GM12878 (cell line): ENCODE results near the gene PRDM2. TPM values are rescaled to one million over a fixed set of nuclear protein-coding genes. Genes with fewer than 3 reads are reported as not detected.

Source experiments
- ATAC-seq: fragments of 200-7000 bp; cut with Tn5 transposase; 3 replicates; pipeline ENCODE4 v1.9.1; 2020; ENCODE audit warnings: mild to moderate bottlenecking, moderate library complexity
- BruUV-seq: library from RNA; stranded (reverse); fragments of 400-500 nt; replicated peaks from 2 replicates; lab custom pipeline; 2021; lab: Mats Ljungman, UMichigan
- CTCF ChIA-PET: fragments of 300-600 bp; sonication (Branson Sonifier 250); formaldehyde crosslinking; extraction: SDS; loops from one replicate; lab custom pipeline; 2021; ENCODE audit warnings: inconsistent platforms; lab: Yijun Ruan, JAX
- POLR2A ChIA-PET: fragments of 350-600 bp; formaldehyde crosslinking; extraction: SDS; loops from one replicate; lab custom pipeline; 2021; ENCODE audit warnings: inconsistent platforms; lab: Charles Lee
- RAD21 ChIA-PET: fragments of 300-600 bp; sonication (Branson Sonifier 250); formaldehyde crosslinking; loops from one replicate; lab custom pipeline; 2023; ENCODE audit warnings: antibody characterized with exemption; ENCODE audit not compliant: unreplicated experiment; lab: Charles Lee
- SMC1A ChIA-PET: fragments of 300-600 bp; sonication (Branson Sonifier 250); formaldehyde crosslinking; loops from one replicate; lab custom pipeline; 2023; ENCODE audit not compliant: unreplicated experiment, uncharacterized antibody; lab: Charles Lee
- DNase-seq: peaks from one replicate; pipeline ENCODE4 v3.0.0-alpha.2; 2011; ENCODE audit warnings: low read depth, low spot score
- FAIRE-seq: peaks from 3 replicates; lab custom pipeline; 2011; peaks lifted over from hg19 to GRCh38; lab: Jason Lieb, UNC
- H2AFZ ChIP-seq: 2 replicates; pipeline ENCODE4 v1.6.0; 2011; ENCODE audit warnings: low read depth, low read length, control low read depth; ENCODE audit not compliant: control insufficient read depth
- H3K27ac ChIP-seq: 2 replicates; pipeline ENCODE4 v1.5.1; 2011; ENCODE audit warnings: control low read depth; ENCODE audit not compliant: control insufficient read depth, insufficient read depth
- H3K27me3 ChIP-seq, 2 experiments: replicated peaks in 1 of 2; 2 replicates each; pipeline versions ENCODE4 v1.6.0 to v1.6.1; 2011; ENCODE audit warnings: low read length in 1 of 2; ENCODE audit not compliant: control insufficient read depth in 2 of 2, insufficient read depth in 2 of 2
- H3K36me3 ChIP-seq, 2 experiments: 2 replicates each; pipeline ENCODE4 v1.5.1; 2011; ENCODE audit warnings: low read length in 1 of 2; ENCODE audit not compliant: control insufficient read depth in 2 of 2, insufficient read depth in 2 of 2
- H3K4me1 ChIP-seq: 2 replicates; pipeline ENCODE4 v1.6.1; 2011; ENCODE audit warnings: mild to moderate bottlenecking, low read length, moderate library complexity, mixed read lengths; ENCODE audit not compliant: control insufficient read depth, insufficient read depth
- H3K4me2 ChIP-seq: 2 replicates; pipeline ENCODE4 v1.6.0; 2011; ENCODE audit warnings: control low read depth; ENCODE audit not compliant: control insufficient read depth, insufficient read depth
- H3K4me3 ChIP-seq: fragments of 200-600 bp; sonication (generic); 2 replicates; pipeline ENCODE4 v1.5.1; 2016
- H3K79me2 ChIP-seq: 2 replicates; pipeline ENCODE4 v1.6.0; 2011; ENCODE audit warnings: low read length; ENCODE audit not compliant: control insufficient read depth, insufficient read depth
- H3K9ac ChIP-seq: 2 replicates; pipeline ENCODE4 v1.8.0; 2011; ENCODE audit warnings: low read length, control low read depth, mixed read lengths; ENCODE audit not compliant: control insufficient read depth, insufficient read depth
- H3K9me3 ChIP-seq: replicated peaks from 3 replicates; pipeline ENCODE4 v1.5.1; 2011; ENCODE audit warnings: mild to moderate bottlenecking, low read length; ENCODE audit not compliant: control insufficient read depth, insufficient read depth
- H4K20me1 ChIP-seq: 2 replicates; pipeline ENCODE4 v1.6.0; 2011; ENCODE audit not compliant: control insufficient read depth, insufficient read depth
- ATF2 ChIP-seq: IDR thresholded peaks from 2 replicates; pipeline ENCODE4 v1.6.1; 2012; ENCODE audit warnings: low read length, inconsistent platforms
- CBX5 ChIP-seq: sonication (generic); IDR thresholded peaks from 2 replicates; pipeline ENCODE4 v1.6.1; 2016; ENCODE audit warnings: low read depth, moderate library complexity, mild to moderate bottlenecking, inconsistent platforms
- CREM ChIP-seq: IDR thresholded peaks from 2 replicates; pipeline ENCODE4 v1.6.1; 2014; ENCODE audit warnings: antibody characterized with exemption, low read depth
- CUX1 ChIP-seq: IDR thresholded peaks from 2 replicates; pipeline ENCODE4 v1.6.1; 2012; ENCODE audit warnings: improper control_type of control experiment, low read depth, low read length; ENCODE audit not compliant: insufficient replicate concordance
- DPF2 ChIP-seq: fragments of 450-650 bp; IDR thresholded peaks from 2 replicates; pipeline ENCODE4 v1.6.1; 2017; ENCODE audit warnings: mild to moderate bottlenecking
- EED ChIP-seq: sonication (generic); IDR thresholded peaks from 2 replicates; pipeline ENCODE4 v1.6.1; 2016; ENCODE audit warnings: antibody characterized with exemption, low read depth
- EGR1 ChIP-seq, 2 experiments: IDR thresholded peaks; 1 replicate in 1 of 2; 2 replicates in 1 of 2; pipeline ENCODE4 v1.6.1; 2011 to 2012; ENCODE audit warnings: low read depth in 2 of 2, low read length in 2 of 2, borderline replicate concordance in 1 of 2, mild to moderate bottlenecking in 1 of 2, moderate library complexity in 1 of 2
- ESRRA ChIP-seq: IDR thresholded peaks from 2 replicates; pipeline ENCODE4 v1.6.1; 2012; ENCODE audit warnings: mild to moderate bottlenecking, low read length, improper control_type of control experiment
- FOXM1 ChIP-seq: IDR thresholded peaks from 2 replicates; pipeline ENCODE4 v1.6.1; 2012; ENCODE audit warnings: low read depth, mild to moderate bottlenecking, inconsistent platforms, low read length, moderate library complexity
- MTA3 ChIP-seq: IDR thresholded peaks from 2 replicates; pipeline ENCODE4 v1.6.1; 2012; ENCODE audit warnings: low read length, inconsistent platforms, borderline replicate concordance
- NFIC ChIP-seq: IDR thresholded peaks from 2 replicates; pipeline ENCODE4 v1.6.1; 2012; ENCODE audit warnings: low read depth, mild to moderate bottlenecking, inconsistent platforms, low read length, moderate library complexity
- NR2C2 ChIP-seq: IDR thresholded peaks from 2 replicates; pipeline ENCODE4 v1.6.1; 2011; ENCODE audit warnings: borderline replicate concordance, low read depth; ENCODE audit not compliant: control insufficient read depth, insufficient read length
- NR2F1 ChIP-seq: fragments of 450-650 bp; conservative IDR thresholded peaks from 2 replicates; pipeline ENCODE4 v1.6.1; 2017; ENCODE audit warnings: mild to moderate bottlenecking
- RUNX3 ChIP-seq: IDR thresholded peaks from 2 replicates; pipeline ENCODE4 v1.6.1; 2012; ENCODE audit warnings: low read length, inconsistent platforms
- SUZ12 ChIP-seq: fragments of 200-600 bp; sonication (generic); IDR thresholded peaks from one replicate; pipeline ENCODE4 v1.6.1; 2018; ENCODE audit warnings: antibody characterized with exemption, mild to moderate bottlenecking; ENCODE audit not compliant: unreplicated experiment
- ZBED1 ChIP-seq: IDR thresholded peaks from 2 replicates; pipeline ENCODE4 v1.6.1; 2016; ENCODE audit warnings: borderline replicate concordance
- WGBS: methylation state at CpG from one replicate; pipeline ENCODE4 v1.1.6; 2016; ENCODE audit warnings: low lambda C conversion rate; ENCODE audit not compliant: insufficient replicate concordance, insufficient coverage; ENCODE audit errors: missing lambda C conversion rate; 5-methylcytosine and 5-hydroxymethylcytosine counted together
- in situ Hi-C: fragments of 300-500 bp; cut with MboI; formaldehyde crosslinking; loops from 9 replicates; pipeline ENCODE4 v1.14.3; 2018; ENCODE audit warnings: mixed read lengths
- intact Hi-C: fragments of 100-400 bp; cut with micrococcal nuclease; formaldehyde crosslinking; loops from one replicate; pipeline ENCODE4 v1.14.2; 2022; ENCODE audit not compliant: unreplicated experiment
- polyA plus RNA-seq, 11 experiments: library from polyadenylated mRNA; depleted of rRNA in 4 of 11; unstranded in 6 of 11; stranded (reverse) in 5 of 11; fragments of >200 nt; fragmentation: Nextera tagmentation in 4 of 11; fragmentation: Illumina TruSeq in 1 of 11; extraction: Ambion mirVana in 4 of 11; extraction: Trizol in 1 of 11; gene quantifications; 1 replicate in 1 of 11; 2 replicates in 10 of 11; pipeline versions ENCODE4 v1.2.1 to v1.2.3, GENCODE V29; 2011 to 2016; ENCODE audit warnings: inconsistent platforms in 2 of 11, missing spikeins in 2 of 11, low read depth in 1 of 11
- total RNA-seq, 4 experiments: library from RNA; depleted of rRNA in 3 of 4; stranded (reverse); fragments of >200 nt in 3 of 4; fragmentation: Illumina TruSeq in 1 of 4; extraction: Trizol in 1 of 4; gene quantifications; 2 replicates each; pipeline versions ENCODE4 v1.2.1 to v1.2.3, GENCODE V29; 2013 to 2021

The PRDM2 gene
- total and polyA plus RNA-seq, 10 of the 15 experiments (the other 5 are each of a cell fraction or from before 2014, with no cell fraction given): 8.4 to 45.1 (median 23.5) TPM

GRCh38 chr1:13753636-13754402 lies 53.8 kb downstream of the PRDM2 start:
- peak overlapping the region; percentile 67 for H3K27ac ChIP-seq
- 10% methylated on average over 5 of the region's 5 CpGs for WGBS
- RAD21 ChIA-PET: interaction anchor here (1.3 to 1.9 kb wide), 2 partner anchors 48 to 49 kb away, joined by 3 to 4 read pairs; no protein-coding TSS in a partner anchor
- peaks cover 4 to 10% of the 10 kb centered on the region in 2 experiments; a peak in 3 of 4 replicates for H3K36me3 ChIP-seq
- H3K4me1 ChIP-seq: peaks cover 26% of the 10 kb centered on the region
- H2AFZ ChIP-seq: no peak overlapping the region
- SMC1A ChIA-PET: interaction anchor here (0.9 to 2.2 kb wide), 3 partner anchors 11 to 46 kb away, joined by 3 to 5 read pairs (median 4); no protein-coding TSS in a partner anchor
- POLR2A ChIA-PET: interaction anchor here (1.8 kb wide), 1 partner anchor 25 kb away, joined by 5 read pairs; no protein-coding TSS in a partner anchor
- peaks cover 92% of the 10 kb centered on the region for H3K79me2 ChIP-seq
- H3K9me3 ChIP-seq: no peaks in the 10 kb centered on the region
- no TSS peak for BruUV-seq
- H3K4me2 ChIP-seq: peak overlapping the region; percentile 73
- in situ Hi-C loops (no loop called here), intact Hi-C loops (loop anchor here (5.0 kb wide), 1 partner anchor 52 kb away; the partner anchor contains the start of gene PRDM2)
- no peaks in the 10 kb centered on the region for H3K27me3 ChIP-seq
- H3K4me3 ChIP-seq: 0 out of 2 replicates have a peak overlapping the region, but pooled peaks have one; percentile 19
- CTCF ChIA-PET: interaction anchor here (1.4 to 4.2 kb wide), 3 partner anchors 26 to 50 kb away, joined by 3 to 36 read pairs (median 4); no protein-coding TSS in a partner anchor
- ATAC-seq (peak; percentile 46), DNase-seq (peak; percentile 32), FAIRE-seq (peak; percentile 49)
- H4K20me1 ChIP-seq: peaks cover 3% of the 10 kb centered on the region; the same call in 1 of the 2 replicates
- 0 out of 2 replicates have a peak overlapping the region, but pooled peaks have one; percentile 7 for H3K9ac ChIP-seq
- no peak for TF ChIP-seq CUX1
- peak; percentile 45; the same call in 1 of the 2 replicates for TF ChIP-seq ATF2
- peak; percentile 26; the same call in 1 of the 2 replicates for TF ChIP-seq CREM
- no peak for TF ChIP-seq DPF2
- peak; percentile 75; the same call in 1 of the 2 replicates for TF ChIP-seq ZBED1
- no peak for TF ChIP-seq CBX5
- TF ChIP-seq ESRRA: no peak
- TF ChIP-seq NR2F1: peak; percentile 62
- 0 out of 2 replicates have a peak, but pooled peaks have one; percentile 41 for TF ChIP-seq EED
- peak; percentile 78 for TF ChIP-seq RUNX3
- TF ChIP-seq MTA3: no peak
- peak; percentile 45; the same call in 1 of the 2 replicates for TF ChIP-seq FOXM1
- no peak for TF ChIP-seq NR2C2
- no peak for TF ChIP-seq SUZ12
- TF ChIP-seq NFIC: peak; percentile 57; the same call in 1 of the 2 replicates
- TF ChIP-seq EGR1 (IDR thresholded peaks at IDR 0.05; ENCODE audit: borderline replicate concordance in 1 of 2, low read depth in 2 of 2, low read length in 2 of 2): peak in 1 of 2 experiments; percentile 12; a peak in 1 of 3 replicates
